A549 (cell line): ENCODE data around the gene HAUS3. TPM values are rescaled to one million over a fixed set of nuclear protein-coding genes. Genes with fewer than 3 reads are reported as not detected.

ENCODE experiments used
- ATAC-seq, 2 experiments: fragments of 200-7000 bp in 1 of 2; fragments of >200 bp in 1 of 2; cut with Nextera tagmentation in 1 of 2; cut with Tn5 transposase in 1 of 2; 3 replicates each; pipeline versions ENCODE4 v1.8.0 to v1.9.1; 2018 to 2020; ENCODE audit warnings: mild to moderate bottlenecking in 1 of 2, moderate library complexity in 1 of 2
- CTCF ChIA-PET: fragments of 300-600 bp; sonication (Branson Sonifier 250); formaldehyde crosslinking; extraction: SDS; loops from one replicate; lab custom pipeline; 2021; ENCODE audit warnings: antibody characterized with exemption, inconsistent platforms; lab: Yijun Ruan, JAX
- POLR2A ChIA-PET: fragments of 350-600 bp; formaldehyde crosslinking; extraction: SDS; loops from one replicate; lab custom pipeline; 2021; ENCODE audit warnings: antibody characterized with exemption, inconsistent platforms; lab: Yijun Ruan, JAX
- DNase-seq, 2 experiments: peaks; one replicate each; pipeline versions ENCODE4 v3.0.0 to v3.0.0-alpha.2; 2011 to 2016; ENCODE audit warnings: low read depth in 1 of 2, low spot score in 1 of 2
- FAIRE-seq: peaks from 2 replicates; lab custom pipeline; 2011; peaks lifted over from hg19 to GRCh38; lab: Jason Lieb, UNC
- H3K27ac ChIP-seq, 2 experiments: fragments of >200 bp; sonication (Bioruptor Twin); formaldehyde crosslinking; 3 replicates each; pipeline ENCODE4 v1.5.1; 2016 to 2017
- H3K4me1 ChIP-seq: fragments of >200 bp; sonication (Bioruptor Twin); formaldehyde crosslinking; 3 replicates; pipeline ENCODE4 v1.6.1; 2016
- H3K4me2 ChIP-seq: fragments of >200 bp; sonication (Bioruptor Twin); formaldehyde crosslinking; 3 replicates; pipeline ENCODE4 v1.6.1; 2016
- H3K4me3 ChIP-seq: fragments of >200 bp; sonication (Bioruptor Twin); formaldehyde crosslinking; 3 replicates; pipeline ENCODE4 v1.5.1; 2016
- H3K9me3 ChIP-seq: fragments of >200 bp; sonication (Bioruptor Twin); formaldehyde crosslinking; 3 replicates; pipeline ENCODE4 v1.6.1; 2016
- CHD2 ChIP-seq: fragments of 150-350 bp; IDR thresholded peaks from 2 replicates; pipeline ENCODE4 v1.6.1; 2014; ENCODE audit warnings: low read length; ENCODE audit not compliant: partially characterized antibody
- CHD4 ChIP-seq: fragments of 200-600 bp; sonication (generic); IDR thresholded peaks from 2 replicates; pipeline ENCODE4 v1.6.1; 2016; ENCODE audit warnings: antibody characterized with exemption, mild to moderate bottlenecking, borderline replicate concordance
- CTCF ChIP-seq: fragments of >200 bp; sonication (Bioruptor Twin); formaldehyde crosslinking; IDR thresholded peaks from 3 replicates; pipeline ENCODE4 v1.5.1; 2016
- E2F6 ChIP-seq: IDR thresholded peaks from 2 replicates; pipeline ENCODE4 v1.6.1; 2012; ENCODE audit warnings: low read depth, borderline replicate concordance
- EHMT2 ChIP-seq: fragments of 200-600 bp; sonication (generic); IDR thresholded peaks from 2 replicates; pipeline ENCODE4 v1.6.1; 2016; ENCODE audit warnings: antibody characterized with exemption, low read depth, mild to moderate bottlenecking, moderate library complexity
- ELK1 ChIP-seq: fragments of 150-350 bp; IDR thresholded peaks from 2 replicates; pipeline ENCODE4 v1.6.1; 2014; ENCODE audit warnings: low read depth, mild to moderate bottlenecking, low read length
- ESRRA ChIP-seq: fragments of 150-350 bp; IDR thresholded peaks from 2 replicates; pipeline ENCODE4 v1.6.1; 2014; ENCODE audit warnings: mild to moderate bottlenecking, low read length, borderline replicate concordance
- FOSB ChIP-seq: fragments of 250-450 bp; sonication (Bioruptor Pico); IDR thresholded peaks from 2 replicates; pipeline ENCODE4 v1.5.0; 2020; ENCODE audit warnings: mild to moderate bottlenecking, moderate library complexity
- GATA3 ChIP-seq: IDR thresholded peaks from 2 replicates; pipeline ENCODE4 v1.6.1; 2012; ENCODE audit warnings: borderline replicate concordance
- HDAC2 ChIP-seq: fragments of 200-600 bp; sonication (generic); IDR thresholded peaks from 2 replicates; pipeline ENCODE4 v1.6.1; 2016
- HMGXB4 ChIP-seq: fragments of 250-450 bp; sonication (Bioruptor Pico); IDR thresholded peaks from 2 replicates; pipeline ENCODE4 v1.5.0; 2021; ENCODE audit warnings: mild to moderate bottlenecking, moderate library complexity, borderline replicate concordance
- HOXB13 ChIP-seq: fragments of 250-450 bp; sonication (Bioruptor Pico); IDR thresholded peaks from 2 replicates; pipeline ENCODE4 v1.5.0; 2020; ENCODE audit warnings: low read depth, mild to moderate bottlenecking, moderate library complexity
- HOXB5 ChIP-seq: fragments of 250-450 bp; sonication (Bioruptor Pico); IDR thresholded peaks from 2 replicates; pipeline ENCODE4 v1.5.0; 2020; ENCODE audit warnings: mild to moderate bottlenecking, moderate library complexity
- JUN ChIP-seq, 2 experiments: fragments of >200 bp; sonication (Bioruptor Twin); formaldehyde crosslinking; IDR thresholded peaks; 2 replicates in 1 of 2; 3 replicates in 1 of 2; pipeline ENCODE4 v1.6.1; 2016 to 2017
- MAX ChIP-seq: IDR thresholded peaks from 2 replicates; pipeline ENCODE4 v1.6.1; 2012
- MAZ ChIP-seq: fragments of 150-350 bp; IDR thresholded peaks from 2 replicates; pipeline ENCODE4 v1.6.1; 2014; ENCODE audit warnings: antibody characterized with exemption, low read depth, low read length, borderline replicate concordance
- MYC ChIP-seq: IDR thresholded peaks from 2 replicates; pipeline ENCODE4 v1.6.1; 2012; ENCODE audit warnings: mild to moderate bottlenecking, inconsistent platforms, low read length, improper control_type of control experiment, borderline replicate concordance
- NPAS2 ChIP-seq: fragments of 250-450 bp; sonication (Bioruptor Pico); IDR thresholded peaks from 2 replicates; pipeline ENCODE4 v1.8.0; 2022; ENCODE audit warnings: mild to moderate bottlenecking, moderate library complexity, borderline replicate concordance
- NR3C1 ChIP-seq: fragments of >200 bp; sonication (Bioruptor Twin); formaldehyde crosslinking; IDR thresholded peaks from 3 replicates; pipeline ENCODE4 v1.6.1; 2017
- PBX3 ChIP-seq: IDR thresholded peaks from 2 replicates; pipeline ENCODE4 v1.6.1; 2012
- RCOR1 ChIP-seq: fragments of 150-350 bp; IDR thresholded peaks from 2 replicates; pipeline ENCODE4 v1.6.1; 2014; ENCODE audit warnings: antibody characterized with exemption, low read length, low read depth
- RFX5 ChIP-seq: fragments of 450-650 bp; IDR thresholded peaks from 2 replicates; pipeline ENCODE4 v1.7.1; 2014; ENCODE audit warnings: antibody characterized with exemption, mild to moderate bottlenecking, moderate library complexity
- TP53 ChIP-seq: fragments of 250-450 bp; sonication (Bioruptor Pico); IDR thresholded peaks from 2 replicates; pipeline ENCODE4 v1.5.0; 2021; ENCODE audit warnings: mild to moderate bottlenecking, moderate library complexity
- ZSCAN20 ChIP-seq: fragments of 250-450 bp; sonication (Bioruptor Pico); IDR thresholded peaks from 2 replicates; pipeline ENCODE4 v1.8.0; 2022; ENCODE audit warnings: mild to moderate bottlenecking, moderate library complexity
- WGBS: methylation state at CpG from one replicate; pipeline ENCODE4 v1.1.6; 2017; ENCODE audit errors: missing lambda C conversion rate; 5-methylcytosine and 5-hydroxymethylcytosine counted together
- polyA plus RNA-seq, 4 experiments: library from polyadenylated mRNA; depleted of rRNA in 3 of 4; stranded (reverse); fragments of >200 nt; fragmentation: RNase III in 1 of 4; extraction: RNeasy Plus Mini Kit Qiagen cat#74134 plus additional on column Dnase treatment in 1 of 4; gene quantifications; 2 replicates in 3 of 4; 3 replicates in 1 of 4; pipeline ENCODE4 v1.2.3, GENCODE V29; 2011 to 2017

Gene HAUS3
- polyA plus RNA-seq, 2 of the 4 experiments (the other 2 are of a cell fraction): 7.7 to 10.6 TPM

- ATAC-seq: no peak
- TF ChIP-seq NPAS2 (CRISPR knock-in tag): no peak
- TF ChIP-seq MAX: no peak
- TF ChIP-seq CHD4: no peak
- TF ChIP-seq HOXB13: no peak
- TF ChIP-seq ZSCAN20 (CRISPR knock-in tag): no peak
- TF ChIP-seq MYC: no peak
- no peak for TF ChIP-seq CTCF
- no peak for TF ChIP-seq NR3C1
- no peak for TF ChIP-seq CHD2
- no peak for TF ChIP-seq TP53
- TF ChIP-seq MAZ: no peak
- TF ChIP-seq EHMT2: no peak
- TF ChIP-seq E2F6: no peak
- TF ChIP-seq RCOR1: no peak
- no peak for TF ChIP-seq HDAC2
- TF ChIP-seq FOSB (CRISPR knock-in tag): no peak
- no peak for TF ChIP-seq PBX3
- TF ChIP-seq JUN (IDR thresholded peaks at IDR 0.05): no peak
- Histone ChIP-seq H3K9me3 (no peaks in the 10 kb centered on the region), H3K27ac (no peak overlapping the region), H3K4me1 (no peaks in the 10 kb centered on the region), H3K4me2 (no peak overlapping the region), H3K4me3 (no peak overlapping the region)
- ChIA-PET CTCF (interaction anchor here (2.2 kb wide), 1 partner anchor 31 kb away, joined by 6 read pairs; no protein-coding TSS in a partner anchor), POLR2A (interaction anchor here (1.2 kb wide), 1 partner anchor 11 kb away, joined by 4 read pairs; the partner anchor contains the start of gene MXD4)
- WGBS: 97% methylated on average over 6 of the region's 25 CpGs
- FAIRE-seq: no peak
- DNase-seq: no peak
Observed at GRCh38 chr4:2251073-2251794, 9.3 kb upstream of the HAUS3 start.

- Histone ChIP-seq H3K4me3 (no peak overlapping the region), H3K27ac (no peak overlapping the region), H3K4me2 (no peak overlapping the region), H3K9me3 (no peaks in the 10 kb centered on the region), H3K4me1 (no peaks in the 10 kb centered on the region)
- DNase-seq: no peak
- FAIRE-seq: no peak
- TF ChIP-seq GATA3 (no peak), HMGXB4 (CRISPR knock-in tag) (no peak), RCOR1 (no peak), HOXB5 (CRISPR knock-in tag) (no peak), ELK1 (no peak), RFX5 (no peak), ESRRA (no peak)
- ChIA-PET CTCF (interaction anchor here (0.6 to 2.2 kb wide), 2 partner anchors 30 to 65 kb away, joined by 3 to 6 read pairs; no protein-coding TSS in a partner anchor), POLR2A (interaction anchor here (1.2 kb wide), 1 partner anchor 12 kb away, joined by 4 read pairs; the partner anchor contains the start of gene MXD4)
- no peak for ATAC-seq
- 98% methylated on average over 17 of the region's 30 CpGs for WGBS
Observed at GRCh38 chr4:2250357-2251072, 8.6 kb upstream of the HAUS3 start.
